Measurements from ENCODE around the gene ENTPD3.

DNA sequence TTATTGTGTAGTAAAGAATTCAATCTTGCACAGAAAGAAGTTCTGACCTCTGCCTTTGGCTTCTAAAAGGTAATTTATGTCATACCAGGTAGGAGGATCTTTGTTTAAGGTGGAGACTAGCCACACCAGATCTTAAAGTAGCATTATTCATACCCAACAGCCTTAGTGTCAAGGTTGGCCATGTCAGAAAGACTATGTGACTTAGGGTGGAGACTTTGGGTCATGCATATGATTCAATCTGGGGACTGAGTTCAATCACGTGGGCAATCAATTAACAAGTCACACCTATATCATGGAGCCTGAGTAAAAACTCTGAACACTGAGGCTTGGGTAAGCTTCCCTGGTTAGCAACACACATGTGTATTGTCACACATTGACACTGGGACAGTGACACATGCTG lies 28.5 kb upstream of the ENTPD3 start:
- no peak for TF ChIP-seq EP300 (IDR thresholded peaks at IDR 0.05)
- TF ChIP-seq POLR2A (IDR thresholded peaks at IDR 0.05): no peak
- TF ChIP-seq, protein P1, sequence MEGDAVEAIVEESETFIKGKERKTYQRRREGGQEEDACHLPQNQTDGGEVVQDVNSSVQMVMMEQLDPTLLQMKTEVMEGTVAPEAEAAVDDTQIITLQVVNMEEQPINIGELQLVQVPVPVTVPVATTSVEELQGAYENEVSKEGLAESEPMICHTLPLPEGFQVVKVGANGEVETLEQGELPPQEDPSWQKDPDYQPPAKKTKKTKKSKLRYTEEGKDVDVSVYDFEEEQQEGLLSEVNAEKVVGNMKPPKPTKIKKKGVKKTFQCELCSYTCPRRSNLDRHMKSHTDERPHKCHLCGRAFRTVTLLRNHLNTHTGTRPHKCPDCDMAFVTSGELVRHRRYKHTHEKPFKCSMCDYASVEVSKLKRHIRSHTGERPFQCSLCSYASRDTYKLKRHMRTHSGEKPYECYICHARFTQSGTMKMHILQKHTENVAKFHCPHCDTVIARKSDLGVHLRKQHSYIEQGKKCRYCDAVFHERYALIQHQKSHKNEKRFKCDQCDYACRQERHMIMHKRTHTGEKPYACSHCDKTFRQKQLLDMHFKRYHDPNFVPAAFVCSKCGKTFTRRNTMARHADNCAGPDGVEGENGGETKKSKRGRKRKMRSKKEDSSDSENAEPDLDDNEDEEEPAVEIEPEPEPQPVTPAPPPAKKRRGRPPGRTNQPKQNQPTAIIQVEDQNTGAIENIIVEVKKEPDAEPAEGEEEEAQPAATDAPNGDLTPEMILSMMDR (IDR thresholded peaks at IDR 0.05): no peak
